Keratinocyte (primary cell): ENCODE results near the gene KLRD1. TPM values are rescaled to one million over a fixed set of nuclear protein-coding genes. Genes with fewer than 3 reads are reported as not detected.
"Not testable (repeated sequence)": the region's sequence is repeated elsewhere in the genome, so short reads cannot be mapped to it uniquely, and the experiment has no call there.

Experiments used
- DNase-seq: peaks from one replicate; pipeline ENCODE4 v3.0.0-alpha.2; 2011; ENCODE audit warnings: low read depth, missing footprints, low spot score
- FAIRE-seq: peaks from 2 replicates; lab custom pipeline; 2011; peaks lifted over from hg19 to GRCh38; lab: Jason Lieb, UNC
- H2AFZ ChIP-seq: 2 replicates; pipeline ENCODE4 v1.6.0; 2012; ENCODE audit warnings: low read length, control low read depth, inconsistent platforms; ENCODE audit not compliant: control insufficient read depth
- H3K27ac ChIP-seq: 2 replicates; pipeline ENCODE4 v1.5.1; 2011; ENCODE audit warnings: low read length; ENCODE audit not compliant: control insufficient read depth, insufficient read depth
- H3K27me3 ChIP-seq: 3 replicates; pipeline ENCODE4 v1.6.0; 2011; ENCODE audit warnings: low read length; ENCODE audit not compliant: control insufficient read depth, insufficient read depth; ENCODE audit errors: extremely low read depth
- H3K36me3 ChIP-seq, 2 experiments: 2 replicates in 1 of 2; 3 replicates in 1 of 2; pipeline ENCODE4 v1.5.1; 2011; ENCODE audit warnings: low read length in 2 of 2, mild to moderate bottlenecking in 1 of 2; ENCODE audit not compliant: control insufficient read depth in 2 of 2, insufficient read depth in 2 of 2; ENCODE audit errors: extremely low read depth in 1 of 2
- H3K4me1 ChIP-seq: 3 replicates; pipeline ENCODE4 v1.5.1; 2011; ENCODE audit warnings: low read length; ENCODE audit not compliant: control insufficient read depth, insufficient read depth; ENCODE audit errors: extremely low read depth
- H3K4me2 ChIP-seq: 3 replicates; pipeline ENCODE4 v1.6.0; 2011; ENCODE audit warnings: low read depth, low read length; ENCODE audit not compliant: control insufficient read depth, insufficient read depth; ENCODE audit errors: extremely low read depth
- H3K4me3 ChIP-seq, 3 experiments: fragments of 200-600 bp in 1 of 3; sonication (generic) in 1 of 3; 2 replicates in 2 of 3; 3 replicates in 1 of 3; pipeline ENCODE4 v1.5.1; 2011 to 2016; ENCODE audit warnings: low read length in 3 of 3, mild to moderate bottlenecking in 3 of 3, control low read depth in 2 of 3, inconsistent platforms in 1 of 3, low read depth in 1 of 3, mixed read lengths in 1 of 3, mixed run types in 1 of 3, moderate library complexity in 1 of 3; ENCODE audit not compliant: control insufficient read depth in 2 of 3, insufficient read depth in 2 of 3; ENCODE audit errors: extremely low read depth in 1 of 3
- H3K79me2 ChIP-seq: 2 replicates; pipeline ENCODE4 v1.6.0; 2012; ENCODE audit warnings: low read length; ENCODE audit not compliant: control insufficient read depth, insufficient read depth
- H3K9ac ChIP-seq: 3 replicates; pipeline ENCODE4 v1.6.0; 2011; ENCODE audit warnings: low read length; ENCODE audit not compliant: control insufficient read depth, insufficient read depth; ENCODE audit errors: extremely low read depth
- H3K9me1 ChIP-seq: 3 replicates; pipeline ENCODE4 v1.6.0; 2011; ENCODE audit warnings: low read length; ENCODE audit not compliant: control insufficient read depth, insufficient read depth; ENCODE audit errors: extremely low read depth
- H3K9me3 ChIP-seq: 2 replicates; pipeline ENCODE4 v1.5.1; 2012; ENCODE audit warnings: low read depth, low read length; ENCODE audit not compliant: control insufficient read depth
- H4K20me1 ChIP-seq: 3 replicates; pipeline ENCODE4 v1.6.0; 2011; ENCODE audit warnings: low read length; ENCODE audit not compliant: control insufficient read depth, insufficient read depth; ENCODE audit errors: extremely low read depth
- EZH2 ChIP-seq: IDR thresholded peaks from one replicate; pipeline ENCODE4 v1.6.1; 2012; ENCODE audit warnings: inconsistent platforms, mild to moderate bottlenecking, low read length, moderate library complexity
- dilution Hi-C: fragments of 300-500 bp; cut with MboI; formaldehyde crosslinking; loops from one replicate; pipeline ENCODE4 v1.7.0; 2020; ENCODE audit warnings: low sequenced_read_pairs; ENCODE audit not compliant: extremely low pct_ligation_motif_present
- polyA plus RNA-seq, 5 experiments: library from polyadenylated mRNA; depleted of rRNA in 3 of 5; stranded (reverse) in 3 of 5; stranded (forward) in 1 of 5; unstranded in 1 of 5; fragments of >200 nt; gene quantifications; 1 replicate in 1 of 5; 2 replicates in 3 of 5; 3 replicates in 1 of 5; pipeline versions ENCODE4 v1.2.1 to v1.2.3, GENCODE V29; 2011 to 2012; ENCODE audit warnings: missing spikeins in 2 of 5, low read depth in 1 of 5, low replicate concordance in 1 of 5
- TF ChIP-seq, protein P1 (sequence below), 3 experiments: IDR thresholded peaks in 1 of 3; conservative IDR thresholded peaks in 1 of 3; optimal IDR thresholded peaks in 1 of 3; 2 replicates in 2 of 3; 3 replicates in 1 of 3; pipeline versions ENCODE3 to v1.5.1; 2011; ENCODE audit warnings: low read length in 3 of 3, mild to moderate bottlenecking in 3 of 3, moderate library complexity in 2 of 3, control low read depth in 1 of 3, inconsistent platforms in 1 of 3; ENCODE audit not compliant: insufficient read depth in 2 of 3; ENCODE audit errors: extremely low read depth in 1 of 3

The KLRD1 gene
- polyA plus RNA-seq, 1 donor (not counting 4 experiments of a cell fraction or from before 2014, with no cell fraction given), result under 0.01 TPM

DNA sequence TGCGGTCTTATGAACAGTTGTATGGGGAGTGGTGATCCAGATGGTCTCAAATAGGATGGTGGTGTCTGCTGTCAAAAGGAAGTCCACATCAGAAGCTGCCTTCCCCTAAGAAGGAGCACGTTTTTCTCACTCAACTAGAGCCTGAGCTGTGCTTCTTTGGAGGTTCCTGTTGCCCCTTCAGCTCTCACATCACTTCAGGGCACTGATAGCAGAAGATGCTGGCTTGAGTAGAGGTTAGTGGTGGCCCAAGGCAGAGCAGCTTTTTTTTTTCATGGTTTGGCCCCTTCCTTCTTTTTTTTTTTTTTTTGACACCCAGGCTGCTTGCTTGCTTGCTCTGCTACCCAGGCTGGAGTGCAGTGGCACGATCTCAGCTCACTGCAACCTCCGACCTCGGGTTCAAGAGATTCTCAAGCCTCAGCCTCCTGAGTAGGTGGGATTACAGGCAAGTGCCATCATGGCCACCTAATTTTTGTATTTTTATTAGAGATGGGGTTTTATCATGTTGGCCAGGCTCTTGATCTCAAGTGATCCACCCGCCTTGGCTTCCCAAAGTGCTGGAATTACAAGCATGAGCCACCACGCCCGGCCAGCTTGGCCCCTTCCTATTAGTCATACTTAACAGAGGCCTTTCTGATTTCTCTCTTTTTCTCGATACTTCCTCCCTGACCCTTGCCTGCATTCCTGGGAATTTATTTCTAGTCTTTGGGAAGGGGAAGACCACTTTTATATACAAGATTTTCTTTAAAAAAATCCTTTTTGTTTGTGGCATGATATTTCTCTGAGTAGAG lies 31.6 kb downstream of the KLRD1 start:
- DNase-seq, result no peak
- dilution Hi-C loops, result no loop called here
- Histone ChIP-seq H3K4me3 (no peak overlapping the region), H3K9ac (no peak overlapping the region), H3K4me2 (peak overlapping the region; percentile 41), H2AFZ (peak overlapping the region; percentile 60), H3K27ac (no peak overlapping the region), H3K36me3 (no peaks in the 10 kb centered on the region), H3K4me1 (peaks cover 11% of the 10 kb centered on the region), H3K9me1 (no peaks in the 10 kb centered on the region), H3K27me3 (no peaks in the 10 kb centered on the region), H4K20me1 (no peaks in the 10 kb centered on the region), H3K9me3 (no peaks in the 10 kb centered on the region), H3K79me2 (no peaks in the 10 kb centered on the region)
- no peak for TF ChIP-seq EZH2
- TF ChIP-seq, protein P1, sequence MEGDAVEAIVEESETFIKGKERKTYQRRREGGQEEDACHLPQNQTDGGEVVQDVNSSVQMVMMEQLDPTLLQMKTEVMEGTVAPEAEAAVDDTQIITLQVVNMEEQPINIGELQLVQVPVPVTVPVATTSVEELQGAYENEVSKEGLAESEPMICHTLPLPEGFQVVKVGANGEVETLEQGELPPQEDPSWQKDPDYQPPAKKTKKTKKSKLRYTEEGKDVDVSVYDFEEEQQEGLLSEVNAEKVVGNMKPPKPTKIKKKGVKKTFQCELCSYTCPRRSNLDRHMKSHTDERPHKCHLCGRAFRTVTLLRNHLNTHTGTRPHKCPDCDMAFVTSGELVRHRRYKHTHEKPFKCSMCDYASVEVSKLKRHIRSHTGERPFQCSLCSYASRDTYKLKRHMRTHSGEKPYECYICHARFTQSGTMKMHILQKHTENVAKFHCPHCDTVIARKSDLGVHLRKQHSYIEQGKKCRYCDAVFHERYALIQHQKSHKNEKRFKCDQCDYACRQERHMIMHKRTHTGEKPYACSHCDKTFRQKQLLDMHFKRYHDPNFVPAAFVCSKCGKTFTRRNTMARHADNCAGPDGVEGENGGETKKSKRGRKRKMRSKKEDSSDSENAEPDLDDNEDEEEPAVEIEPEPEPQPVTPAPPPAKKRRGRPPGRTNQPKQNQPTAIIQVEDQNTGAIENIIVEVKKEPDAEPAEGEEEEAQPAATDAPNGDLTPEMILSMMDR (optimal IDR thresholded peaks at IDR 0.05 in 1 of 3, IDR thresholded peaks at IDR 0.05 in 1 of 3, conservative IDR thresholded peaks at IDR 0.05 in 1 of 3; ENCODE audit: extremely low read depth in 1 of 3, insufficient read depth in 2 of 3, low read length in 3 of 3), result no peak
- peak; percentile 53 for FAIRE-seq

DNA sequence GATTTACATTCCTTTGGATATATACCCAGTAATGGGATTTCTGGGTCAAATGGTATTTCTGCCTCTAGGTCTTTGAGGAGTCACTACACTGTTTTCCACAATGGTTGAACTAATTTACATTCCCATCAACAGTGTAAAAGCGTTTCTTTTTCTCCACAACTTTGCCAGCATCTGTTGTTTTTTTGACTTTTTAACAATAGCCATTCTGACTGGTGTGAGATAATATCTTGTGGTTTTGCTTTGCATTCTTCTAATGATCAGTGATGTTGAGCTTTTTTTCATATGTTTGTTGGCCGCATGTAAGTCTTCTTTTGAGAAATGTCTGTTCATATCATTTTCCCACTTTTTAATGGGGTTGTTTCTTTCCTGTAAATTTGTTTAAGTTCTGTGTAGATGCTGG lies 33.3 kb downstream of the KLRD1 start:
- H3K27ac ChIP-seq, H3K4me3 ChIP-seq, H4K20me1 ChIP-seq, H3K9me1 ChIP-seq, H3K9ac ChIP-seq, dilution Hi-C loops, H3K27me3 ChIP-seq, H3K9me3 ChIP-seq, H3K79me2 ChIP-seq, FAIRE-seq, H3K36me3 ChIP-seq, H3K4me2 ChIP-seq, DNase-seq, H2AFZ ChIP-seq: not testable (repeated sequence)
- peaks cover 11% of the 10 kb centered on the region for H3K4me1 ChIP-seq
